Fibroblast of gingiva (primary cell): Measurements from ENCODE around the gene VWF.

Experiments
- DNase-seq: peaks from one replicate; pipeline ENCODE4 v3.0.0-alpha.2; 2011; ENCODE audit warnings: low read depth

The VWF gene

DNA sequence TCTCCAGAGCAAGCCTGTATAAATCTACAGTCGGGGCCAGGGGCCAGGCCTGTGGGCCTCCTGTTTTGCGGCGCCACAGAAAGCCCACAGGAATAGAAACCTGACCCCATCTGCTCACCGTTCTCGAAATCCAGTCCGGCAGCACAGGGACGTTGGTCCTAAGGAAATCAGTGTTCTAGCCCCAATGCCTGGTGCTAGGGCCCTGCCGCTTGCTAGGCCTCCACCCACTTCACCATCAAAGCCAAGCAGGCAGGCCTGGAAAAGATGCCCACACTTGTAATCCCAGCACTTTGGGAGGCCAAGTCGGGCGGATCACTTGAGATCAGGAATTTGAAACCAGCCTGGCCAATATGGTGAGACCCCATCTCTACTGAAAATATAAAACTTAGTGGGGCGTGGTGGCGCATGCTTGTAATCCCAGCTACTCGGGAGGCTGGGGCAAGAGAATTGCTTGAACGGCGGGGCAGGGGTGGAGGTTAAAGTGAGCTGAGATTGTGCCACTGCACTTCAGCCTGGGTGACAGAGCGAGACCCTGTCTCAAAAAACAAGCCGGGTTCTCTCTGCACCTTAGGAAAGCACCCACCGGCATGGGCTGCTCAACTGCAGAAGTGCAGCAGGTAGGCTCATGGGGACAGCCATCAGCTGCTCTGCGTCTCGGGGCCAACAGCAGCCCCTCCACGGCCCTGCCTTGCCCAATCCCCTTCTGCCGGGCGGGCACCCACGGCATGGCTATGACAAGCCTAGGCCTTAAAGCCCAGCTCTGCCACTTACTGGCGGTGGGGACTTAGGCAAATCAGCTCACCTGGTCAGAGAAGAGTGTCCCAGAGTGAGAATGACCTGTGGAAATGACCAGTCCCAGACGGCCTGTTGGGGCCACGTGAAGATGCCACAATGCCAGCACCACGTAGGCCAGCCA lies 47.4 kb downstream of the VWF start:
- no peak for DNase-seq

DNA sequence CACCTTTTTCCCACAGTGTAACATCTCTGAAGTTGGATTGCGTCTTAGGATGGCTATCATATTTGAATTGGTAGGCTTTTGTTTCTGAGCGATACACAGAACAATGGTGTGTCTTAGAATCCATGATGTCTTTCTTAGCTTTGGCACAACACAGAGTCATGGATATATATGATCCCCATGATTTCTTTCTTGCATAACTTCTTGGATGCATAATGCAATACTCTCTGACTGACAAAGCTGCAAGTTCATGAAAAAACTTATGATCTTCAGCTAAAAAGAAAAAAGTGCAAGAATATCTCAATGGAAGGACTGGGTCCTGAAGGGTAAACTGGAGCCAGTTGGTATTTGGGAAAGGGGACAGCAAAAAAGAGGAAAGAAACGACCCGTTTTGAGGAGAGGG lies 48.1 kb downstream of the VWF start:
- no peak for DNase-seq

GRCh38 chr12:6074979-6075585 lies 49.4 kb downstream of the VWF start:
- no peak for DNase-seq

- no peak for DNase-seq
Observed at GRCh38 chr12:6074427-6074826, 50.0 kb downstream of the VWF start.

- no peak for DNase-seq
Observed at GRCh38 chr12:6073426-6073825, 51.0 kb downstream of the VWF start.

GRCh38 chr12:6072302-6072752 lies 52.1 kb downstream of the VWF start:
- peak; percentile 90 for DNase-seq

- no peak for DNase-seq
Observed at GRCh38 chr12:6071589-6071988, 52.9 kb downstream of the VWF start.

DNA sequence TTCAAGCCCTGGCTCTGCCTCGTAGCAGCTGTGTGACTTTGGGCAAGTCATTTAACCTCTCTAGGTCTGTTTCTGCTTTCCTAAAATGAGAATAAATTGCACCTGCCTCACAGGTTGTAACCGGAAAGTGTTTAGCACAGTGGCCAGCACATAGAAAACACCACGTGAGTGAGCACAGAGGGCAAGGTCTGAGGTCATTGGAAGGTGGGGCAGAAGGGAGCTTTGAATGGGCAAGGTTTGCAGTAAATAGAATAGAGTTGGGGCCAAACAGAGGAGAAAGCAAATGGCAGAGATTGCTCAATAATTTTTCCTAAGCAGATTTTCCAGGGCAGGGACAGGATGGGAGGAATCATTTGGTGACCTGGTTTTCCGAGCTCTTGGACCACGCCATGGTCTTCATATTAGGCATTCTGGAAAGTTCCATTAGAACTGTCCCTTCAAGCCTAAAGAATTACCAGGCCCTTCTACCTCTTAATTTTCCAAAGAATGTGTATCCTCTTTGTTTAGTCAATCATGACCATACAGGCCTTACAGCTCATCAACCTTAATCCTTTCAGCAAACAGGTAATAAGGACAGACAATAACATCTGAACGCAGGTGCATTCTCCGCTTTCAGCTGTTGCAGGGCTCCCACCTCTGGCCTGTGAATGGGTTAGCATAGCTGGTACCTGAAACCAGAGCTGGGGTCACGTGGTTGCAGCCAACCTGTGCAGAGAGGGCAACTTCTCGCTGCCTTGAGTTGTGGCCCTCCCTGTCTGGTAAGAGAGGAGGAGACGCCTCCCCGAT lies 53.8 kb downstream of the VWF start:
- no peak for DNase-seq

GRCh38 chr12:6069437-6070093 lies 54.9 kb downstream of the VWF start:
- DNase-seq, result peak; percentile 87

- DNase-seq, result peak; percentile 28
Observed at GRCh38 chr12:6068227-6068626, 56.2 kb downstream of the VWF start.

GRCh38 chr12:6067152-6067916 lies 57.1 kb downstream of the VWF start:
- DNase-seq, result peak; percentile 26

DNA sequence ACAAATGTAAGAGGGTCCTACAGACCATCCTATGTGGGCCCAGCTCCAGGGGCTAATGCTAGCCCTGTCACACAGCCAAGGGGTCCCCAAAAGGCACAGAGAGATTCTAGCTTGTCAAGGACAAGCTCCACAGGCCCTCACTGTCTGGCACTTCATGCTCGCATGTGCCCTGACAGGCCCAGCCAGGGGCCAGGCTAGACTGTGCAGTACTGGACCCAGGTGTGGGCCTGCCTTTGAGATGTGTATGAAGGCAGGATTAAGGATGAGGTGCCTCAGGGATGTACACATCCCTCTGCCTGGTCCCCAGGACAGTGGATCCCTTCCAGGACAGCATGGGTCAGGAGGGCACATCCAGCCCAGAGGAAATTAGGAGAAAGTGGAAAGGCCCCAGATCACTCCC lies 57.8 kb downstream of the VWF start:
- no peak for DNase-seq

- DNase-seq, result no peak
Observed at GRCh38 chr12:6065863-6066199, 58.6 kb downstream of the VWF start.

DNA sequence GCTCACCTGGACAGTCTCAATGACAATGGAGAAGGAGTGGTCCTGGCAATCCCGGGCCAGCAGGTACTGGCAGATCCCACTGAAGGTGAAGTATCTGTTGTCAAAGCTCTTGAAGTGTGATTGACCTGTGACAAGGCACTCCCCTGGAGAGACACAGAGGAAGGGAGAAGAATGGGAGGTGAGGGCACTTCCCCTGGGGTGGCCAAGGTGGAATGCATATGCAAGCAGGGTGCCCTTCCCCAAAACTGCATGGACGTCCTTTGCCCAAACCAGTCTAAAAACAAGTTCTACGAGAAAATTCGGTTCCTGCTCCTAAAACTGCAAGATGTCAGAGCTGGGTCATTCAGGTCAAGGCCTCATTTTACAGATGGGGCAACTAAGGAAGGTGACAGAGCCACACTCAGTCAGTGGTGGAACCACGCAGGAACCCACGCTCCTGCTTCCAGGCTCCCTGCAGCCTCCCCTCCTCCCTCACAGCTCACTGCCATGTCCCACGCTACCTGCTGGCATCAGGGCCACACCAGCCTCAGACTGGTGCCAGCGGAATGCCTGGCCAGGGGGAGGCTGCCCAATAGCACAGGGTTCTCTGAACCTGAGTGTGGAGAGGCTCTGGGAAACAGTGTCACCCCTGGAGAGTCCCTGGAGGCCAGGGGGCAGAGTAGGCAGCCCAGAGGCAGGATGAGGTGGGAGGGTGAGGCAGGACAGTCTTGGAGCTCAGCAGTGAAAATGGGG lies 59.2 kb downstream of the VWF start:
- DNase-seq, result no peak

- peak; percentile 32 for DNase-seq
Observed at GRCh38 chr12:6062757-6063735, 61.4 kb downstream of the VWF start.

DNA sequence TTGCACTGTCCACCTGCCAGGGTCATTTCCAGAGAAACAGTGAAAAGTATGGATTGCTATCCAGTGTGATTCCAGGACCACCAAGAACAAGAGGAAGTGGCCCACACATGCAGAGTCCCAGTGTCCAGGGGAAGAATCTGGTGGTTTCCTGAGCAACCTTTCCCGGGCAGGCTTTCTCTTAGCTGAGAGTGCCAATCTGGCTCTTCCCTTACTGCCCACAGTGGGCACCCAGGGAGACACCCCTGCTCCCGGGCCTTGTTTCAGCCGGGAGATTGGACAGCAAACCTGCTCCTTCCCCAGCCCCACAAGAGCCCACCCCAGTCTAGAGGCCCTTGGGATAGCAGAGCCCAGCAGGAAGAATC lies 62.1 kb downstream of the VWF start:
- no peak for DNase-seq

GRCh38 chr12:6061660-6062059 lies 62.8 kb downstream of the VWF start:
- peak; percentile 77 for DNase-seq

- DNase-seq, result no peak
Observed at GRCh38 chr12:6059860-6060565, 64.5 kb downstream of the VWF start.

DNA sequence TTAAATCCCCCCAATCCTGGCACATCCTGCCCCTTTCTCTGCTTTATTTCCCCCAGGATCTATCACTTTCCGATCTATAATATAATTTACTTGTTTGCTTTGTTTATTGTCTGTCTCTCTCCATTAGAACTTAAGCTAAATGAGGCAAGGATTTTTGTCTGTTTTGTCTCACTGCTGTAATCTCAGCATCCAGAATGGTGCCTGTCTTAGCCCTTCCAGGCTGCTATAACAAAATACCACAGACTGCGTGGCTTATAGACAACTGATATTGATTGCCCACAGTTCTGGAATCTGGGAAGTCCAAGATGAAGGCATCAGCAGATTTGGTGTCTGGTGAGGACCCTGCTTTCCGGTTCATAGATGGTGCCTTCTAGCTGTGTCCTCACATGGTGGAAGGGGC lies 65.2 kb downstream of the VWF start:
- no peak for DNase-seq
